SK-N-SH (cell line): ENCODE data around the gene DSCAM. TPM values are rescaled to one million over a fixed set of nuclear protein-coding genes. Genes with fewer than 3 reads are reported as not detected.

Source experiments
- CTCF ChIA-PET: fragments of 300-600, 350-600 bp; formaldehyde crosslinking; extraction: SDS; loops from one replicate; lab custom pipeline; 2021; lab: Yijun Ruan, JAX
- POLR2A ChIA-PET: fragments of 350-600 bp; sonication (Branson Sonifier 250); formaldehyde crosslinking; extraction: SDS; loops from one replicate; lab custom pipeline; 2020; ENCODE audit warnings: antibody characterized with exemption, inconsistent platforms; lab: Yijun Ruan, JAX
- DNase-seq: peaks from one replicate; pipeline ENCODE4 v3.0.0; 2012
- H2AFZ ChIP-seq: fragments of 200-600 bp; sonication (generic); 2 replicates; pipeline ENCODE4 v1.8.1; 2016; ENCODE audit warnings: antibody characterized with exemption, mild to moderate bottlenecking, low read depth
- H3F3A ChIP-seq: fragments of 200-600 bp; sonication (generic); replicated peaks from 2 replicates; pipeline ENCODE3; 2016; ENCODE audit warnings: antibody characterized with exemption, mild to moderate bottlenecking; ENCODE audit not compliant: insufficient read depth
- H3K27ac ChIP-seq, 2 experiments: fragments of 200-500 bp in 1 of 2; fragments of 200-600 bp in 1 of 2; sonication (Bioruptor generic) in 1 of 2; sonication (generic), shearing (Covaris generic) in 1 of 2; 2 replicates each; pipeline versions ENCODE4 v1.5.1 to v1.6.1; 2014 to 2016; ENCODE audit warnings: low read depth in 2 of 2, inconsistent platforms in 1 of 2, low read length in 1 of 2, mild to moderate bottlenecking in 1 of 2, mixed read lengths in 1 of 2
- H3K27me3 ChIP-seq: fragments of 200-600 bp; sonication (generic), shearing (Covaris generic); 2 replicates; pipeline ENCODE4 v1.6.1; 2016; ENCODE audit warnings: mixed run types; ENCODE audit not compliant: insufficient read depth
- H3K36me3 ChIP-seq, 2 experiments: fragments of 200-500 bp in 1 of 2; fragments of 200-600 bp in 1 of 2; sonication (Bioruptor generic) in 1 of 2; sonication (generic) in 1 of 2; replicated peaks in 1 of 2; 2 replicates each; pipeline versions ENCODE3 to v1.5.1; 2014 to 2016; ENCODE audit warnings: low read length in 1 of 2, mild to moderate bottlenecking in 1 of 2; ENCODE audit not compliant: insufficient read depth in 2 of 2, control insufficient read depth in 1 of 2
- H3K4me1 ChIP-seq, 2 experiments: fragments of 200-500 bp in 1 of 2; fragments of 200-600 bp in 1 of 2; sonication (Bioruptor generic) in 1 of 2; sonication (generic), shearing (Covaris generic) in 1 of 2; 2 replicates each; pipeline versions ENCODE4 v1.5.1 to v1.6.1; 2014 to 2016; ENCODE audit warnings: low read depth in 1 of 2, low read length in 1 of 2, mixed run types in 1 of 2; ENCODE audit not compliant: insufficient read depth in 2 of 2, control insufficient read depth in 1 of 2
- H3K4me2 ChIP-seq: fragments of 200-600 bp; sonication (generic), shearing (Covaris generic); 2 replicates; pipeline ENCODE4 v1.6.1; 2017; ENCODE audit warnings: mixed run types
- H3K4me3 ChIP-seq, 2 experiments: fragments of 200-500 bp in 1 of 2; fragments of 200-600 bp in 1 of 2; sonication (Bioruptor generic) in 1 of 2; sonication (generic), shearing (Covaris generic) in 1 of 2; 2 replicates each; pipeline versions ENCODE4 v1.5.1 to v1.8.1; 2014 to 2016; ENCODE audit warnings: low read depth in 2 of 2, inconsistent platforms in 1 of 2, low read length in 1 of 2, mild to moderate bottlenecking in 1 of 2, mixed read lengths in 1 of 2, moderate library complexity in 1 of 2
- H3K79me2 ChIP-seq: fragments of 200-600 bp; sonication (generic); 2 replicates; pipeline ENCODE4 v1.8.1; 2017; ENCODE audit warnings: mild to moderate bottlenecking; ENCODE audit not compliant: insufficient read depth
- H3K9ac ChIP-seq: fragments of 200-600 bp; sonication (generic); 2 replicates; pipeline ENCODE4 v1.6.1; 2017; ENCODE audit warnings: mixed run types
- H3K9me2 ChIP-seq: fragments of 200-600 bp; sonication (generic); 2 replicates; pipeline ENCODE4 v1.6.1; 2017; ENCODE audit warnings: mixed run types
- H3K9me3 ChIP-seq: fragments of 200-600 bp; sonication (generic); 2 replicates; pipeline ENCODE4 v1.6.1; 2017; ENCODE audit warnings: mixed run types, mild to moderate bottlenecking, moderate library complexity
- H4K20me1 ChIP-seq: fragments of 200-600 bp; sonication (generic); 2 replicates; pipeline ENCODE4 v1.6.1; 2017; ENCODE audit warnings: mild to moderate bottlenecking, mixed run types; ENCODE audit not compliant: insufficient read depth
- CHD2 ChIP-seq: fragments of 150-350 bp; IDR thresholded peaks from 2 replicates; pipeline ENCODE4 v1.6.1; 2018; ENCODE audit warnings: low read length; ENCODE audit not compliant: partially characterized antibody
- ELF1 ChIP-seq: IDR thresholded peaks from 2 replicates; pipeline ENCODE4 v1.4.0; 2012
- EZH2phosphoT487 ChIP-seq: fragments of 200-600 bp; sonication (generic); IDR thresholded peaks from 2 replicates; pipeline ENCODE4 v1.6.1; 2017; ENCODE audit warnings: low read depth, mixed run types, mild to moderate bottlenecking, antibody characterized with exemption, moderate library complexity, borderline replicate concordance
- FOSL2 ChIP-seq: IDR thresholded peaks from 2 replicates; pipeline ENCODE4 v1.4.0; 2012; ENCODE audit warnings: low read depth, mild to moderate bottlenecking, moderate library complexity, borderline replicate concordance
- FOXJ3 ChIP-seq: sonication (generic); formaldehyde crosslinking; IDR thresholded peaks from 2 replicates; pipeline ENCODE4 v1.5.1; 2020; ENCODE audit warnings: mild to moderate bottlenecking, missing genetic modification reagents
- NFIC ChIP-seq: IDR thresholded peaks from 2 replicates; pipeline ENCODE4 v1.4.0; 2012; ENCODE audit warnings: borderline replicate concordance
- NRF1 ChIP-seq: IDR thresholded peaks from 2 replicates; pipeline ENCODE4 v1.6.1; 2012; ENCODE audit warnings: low read depth, mild to moderate bottlenecking, low read length
- POLR2AphosphoS5 ChIP-seq: IDR thresholded peaks from 2 replicates; pipeline ENCODE4 v1.6.1; 2012; ENCODE audit warnings: low read depth, low read length
- RAD21 ChIP-seq: IDR thresholded peaks from 2 replicates; pipeline ENCODE4 v1.6.1; 2012; ENCODE audit warnings: mild to moderate bottlenecking, low read length
- RXRA ChIP-seq: IDR thresholded peaks from 2 replicates; pipeline ENCODE4 v1.4.0; 2012; ENCODE audit warnings: low read depth, mild to moderate bottlenecking, borderline replicate concordance
- SIN3A ChIP-seq: IDR thresholded peaks from 2 replicates; pipeline ENCODE4 v1.6.1; 2012; ENCODE audit warnings: low read depth, mild to moderate bottlenecking, low read length, moderate library complexity, borderline replicate concordance
- SMC3 ChIP-seq: IDR thresholded peaks from 2 replicates; pipeline ENCODE4 v1.6.1; 2012; ENCODE audit warnings: low read depth, low read length, improper control_type of control experiment
- TAF1 ChIP-seq: IDR thresholded peaks from 2 replicates; pipeline ENCODE4 v1.6.1; 2012; ENCODE audit warnings: low read depth, mild to moderate bottlenecking, low read length, moderate library complexity, borderline replicate concordance
- TCF12 ChIP-seq: IDR thresholded peaks from 2 replicates; pipeline ENCODE4 v1.4.0; 2012
- YY1 ChIP-seq: IDR thresholded peaks from 2 replicates; pipeline ENCODE4 v1.4.0; 2012; ENCODE audit warnings: low read depth, mild to moderate bottlenecking
- WGBS: methylation state at CpG from one replicate; pipeline ENCODE4 v1.1.6; 2017; ENCODE audit warnings: low lambda C conversion rate; 5-methylcytosine and 5-hydroxymethylcytosine counted together
- polyA plus RNA-seq, 3 experiments: library from polyadenylated mRNA; depleted of rRNA; stranded (reverse); fragments of >200 nt; gene quantifications; 2 replicates each; pipeline ENCODE4 v1.2.3, GENCODE V29; 2012
- TF ChIP-seq, protein P1 (sequence below): IDR thresholded peaks from 2 replicates; pipeline ENCODE4 v1.4.0; 2012; ENCODE audit warnings: low read depth, borderline replicate concordance
- TF ChIP-seq, protein P2 (sequence below): IDR thresholded peaks from 2 replicates; pipeline ENCODE4 v1.4.0; 2012; ENCODE audit warnings: low read depth, borderline replicate concordance
- TF ChIP-seq, protein P3 (sequence below): fragments of 150-350 bp; IDR thresholded peaks from 2 replicates; pipeline ENCODE4 v1.6.1; 2017; ENCODE audit warnings: antibody characterized with exemption, low read length, low read depth, borderline replicate concordance
- TF ChIP-seq, protein P4 (sequence below): fragments of 150-350 bp; IDR thresholded peaks from 2 replicates; pipeline ENCODE4 v1.6.1; 2016; ENCODE audit warnings: mild to moderate bottlenecking, low read depth, low read length
- TF ChIP-seq, protein P5 (sequence below): IDR thresholded peaks from 2 replicates; pipeline ENCODE4 v1.6.1; 2012; ENCODE audit warnings: mild to moderate bottlenecking, low read depth, low read length, moderate library complexity

DSCAM gene
- polyA plus RNA-seq, 1 of the 3 experiments (the other 2 are of a cell fraction), result not detected

DNA sequence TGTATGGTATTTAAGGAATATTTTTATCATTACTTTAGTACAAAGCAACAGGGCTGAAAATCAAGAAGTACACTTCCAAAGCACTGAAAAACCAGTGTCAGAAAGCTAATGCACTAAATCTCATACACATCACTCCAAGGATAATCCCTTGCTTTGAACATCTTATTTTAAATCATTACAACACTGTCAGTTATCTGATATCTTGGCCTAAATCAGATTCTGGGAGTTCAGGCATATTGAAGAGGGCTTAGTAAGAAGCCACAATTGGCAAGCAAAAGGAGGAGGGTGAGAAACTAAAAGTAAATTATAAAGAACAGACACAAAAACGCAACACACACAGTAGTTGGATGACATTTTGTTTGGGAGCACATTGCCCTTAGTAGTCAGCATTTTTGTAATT is 531.3 kb downstream of the DSCAM start:
- Histone ChIP-seq H3K9me2 (no peaks in the 10 kb centered on the region), H3K79me2 (no peaks in the 10 kb centered on the region), H2AFZ (no peak overlapping the region), H3F3A (no peaks in the 10 kb centered on the region), H4K20me1 (no peaks in the 10 kb centered on the region), H3K9ac (no peak overlapping the region), H3K4me1 (no peaks in the 10 kb centered on the region), H3K27ac (no peak overlapping the region), H3K36me3 (no peaks in the 10 kb centered on the region), H3K4me3 (no peak overlapping the region), H3K9me3 (no peaks in the 10 kb centered on the region), H3K4me2 (no peak overlapping the region), H3K27me3 (no peaks in the 10 kb centered on the region)
- 11% methylated on average over 1 of the region's 1 CpG for WGBS
- ChIA-PET CTCF (interaction anchor here (2.7 kb wide), 1 partner anchor 70 kb away, joined by 11 read pairs; no protein-coding TSS in a partner anchor), POLR2A (no interaction called here)
- no peak for DNase-seq
- no peak for TF ChIP-seq FOXJ3 (CRISPR knock-in tag)
- TF ChIP-seq TCF12, result no peak
- no peak for TF ChIP-seq EZH2phosphoT487
- no peak for TF ChIP-seq NRF1
- no peak for TF ChIP-seq FOSL2
- TF ChIP-seq, protein P1, sequence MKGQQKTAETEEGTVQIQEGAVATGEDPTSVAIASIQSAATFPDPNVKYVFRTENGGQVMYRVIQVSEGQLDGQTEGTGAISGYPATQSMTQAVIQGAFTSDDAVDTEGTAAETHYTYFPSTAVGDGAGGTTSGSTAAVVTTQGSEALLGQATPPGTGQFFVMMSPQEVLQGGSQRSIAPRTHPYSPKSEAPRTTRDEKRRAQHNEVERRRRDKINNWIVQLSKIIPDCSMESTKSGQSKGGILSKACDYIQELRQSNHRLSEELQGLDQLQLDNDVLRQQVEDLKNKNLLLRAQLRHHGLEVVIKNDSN, result no peak
- TF ChIP-seq YY1, result no peak
- no peak for TF ChIP-seq CHD2
- TF ChIP-seq RXRA, result no peak
- TF ChIP-seq, protein P2, sequence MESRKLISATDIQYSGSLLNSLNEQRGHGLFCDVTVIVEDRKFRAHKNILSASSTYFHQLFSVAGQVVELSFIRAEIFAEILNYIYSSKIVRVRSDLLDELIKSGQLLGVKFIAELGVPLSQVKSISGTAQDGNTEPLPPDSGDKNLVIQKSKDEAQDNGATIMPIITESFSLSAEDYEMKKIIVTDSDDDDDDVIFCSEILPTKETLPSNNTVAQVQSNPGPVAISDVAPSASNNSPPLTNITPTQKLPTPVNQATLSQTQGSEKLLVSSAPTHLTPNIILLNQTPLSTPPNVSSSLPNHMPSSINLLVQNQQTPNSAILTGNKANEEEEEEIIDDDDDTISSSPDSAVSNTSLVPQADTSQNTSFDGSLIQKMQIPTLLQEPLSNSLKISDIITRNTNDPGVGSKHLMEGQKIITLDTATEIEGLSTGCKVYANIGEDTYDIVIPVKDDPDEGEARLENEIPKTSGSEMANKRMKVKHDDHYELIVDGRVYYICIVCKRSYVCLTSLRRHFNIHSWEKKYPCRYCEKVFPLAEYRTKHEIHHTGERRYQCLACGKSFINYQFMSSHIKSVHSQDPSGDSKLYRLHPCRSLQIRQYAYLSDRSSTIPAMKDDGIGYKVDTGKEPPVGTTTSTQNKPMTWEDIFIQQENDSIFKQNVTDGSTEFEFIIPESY, result no peak
- no peak for TF ChIP-seq POLR2AphosphoS5
- TF ChIP-seq, protein P3, sequence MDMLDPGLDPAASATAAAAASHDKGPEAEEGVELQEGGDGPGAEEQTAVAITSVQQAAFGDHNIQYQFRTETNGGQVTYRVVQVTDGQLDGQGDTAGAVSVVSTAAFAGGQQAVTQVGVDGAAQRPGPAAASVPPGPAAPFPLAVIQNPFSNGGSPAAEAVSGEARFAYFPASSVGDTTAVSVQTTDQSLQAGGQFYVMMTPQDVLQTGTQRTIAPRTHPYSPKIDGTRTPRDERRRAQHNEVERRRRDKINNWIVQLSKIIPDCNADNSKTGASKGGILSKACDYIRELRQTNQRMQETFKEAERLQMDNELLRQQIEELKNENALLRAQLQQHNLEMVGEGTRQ, result no peak
- no peak for TF ChIP-seq RAD21
- no peak for TF ChIP-seq NFIC

DNA sequence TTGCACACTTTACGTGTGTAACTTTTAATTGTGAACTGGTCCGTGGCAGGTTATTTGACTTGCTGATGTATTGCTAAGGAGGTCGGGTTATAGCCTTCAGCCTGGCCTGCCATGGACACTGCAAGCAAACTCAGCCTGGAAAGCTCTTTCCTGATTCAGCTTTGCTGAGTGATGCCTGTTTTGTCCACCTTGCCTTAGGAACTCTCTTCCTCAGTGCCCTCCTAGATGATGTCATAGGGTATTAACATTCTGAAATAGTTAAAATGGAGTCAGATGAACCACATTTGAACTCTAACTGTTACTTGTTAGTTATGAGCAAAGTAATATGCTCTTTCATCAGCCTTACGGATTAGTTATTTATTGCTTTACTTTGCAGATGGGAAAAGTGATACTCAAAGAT is 533.7 kb downstream of the DSCAM start:
- 25% methylated on average over 4 of the region's 4 CpGs for WGBS
- TF ChIP-seq, protein P4, sequence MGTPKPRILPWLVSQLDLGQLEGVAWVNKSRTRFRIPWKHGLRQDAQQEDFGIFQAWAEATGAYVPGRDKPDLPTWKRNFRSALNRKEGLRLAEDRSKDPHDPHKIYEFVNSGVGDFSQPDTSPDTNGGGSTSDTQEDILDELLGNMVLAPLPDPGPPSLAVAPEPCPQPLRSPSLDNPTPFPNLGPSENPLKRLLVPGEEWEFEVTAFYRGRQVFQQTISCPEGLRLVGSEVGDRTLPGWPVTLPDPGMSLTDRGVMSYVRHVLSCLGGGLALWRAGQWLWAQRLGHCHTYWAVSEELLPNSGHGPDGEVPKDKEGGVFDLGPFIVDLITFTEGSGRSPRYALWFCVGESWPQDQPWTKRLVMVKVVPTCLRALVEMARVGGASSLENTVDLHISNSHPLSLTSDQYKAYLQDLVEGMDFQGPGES, result no peak
- TF ChIP-seq SIN3A (no peak), SMC3 (no peak), TAF1 (no peak), ELF1 (no peak)
- TF ChIP-seq, protein P5, sequence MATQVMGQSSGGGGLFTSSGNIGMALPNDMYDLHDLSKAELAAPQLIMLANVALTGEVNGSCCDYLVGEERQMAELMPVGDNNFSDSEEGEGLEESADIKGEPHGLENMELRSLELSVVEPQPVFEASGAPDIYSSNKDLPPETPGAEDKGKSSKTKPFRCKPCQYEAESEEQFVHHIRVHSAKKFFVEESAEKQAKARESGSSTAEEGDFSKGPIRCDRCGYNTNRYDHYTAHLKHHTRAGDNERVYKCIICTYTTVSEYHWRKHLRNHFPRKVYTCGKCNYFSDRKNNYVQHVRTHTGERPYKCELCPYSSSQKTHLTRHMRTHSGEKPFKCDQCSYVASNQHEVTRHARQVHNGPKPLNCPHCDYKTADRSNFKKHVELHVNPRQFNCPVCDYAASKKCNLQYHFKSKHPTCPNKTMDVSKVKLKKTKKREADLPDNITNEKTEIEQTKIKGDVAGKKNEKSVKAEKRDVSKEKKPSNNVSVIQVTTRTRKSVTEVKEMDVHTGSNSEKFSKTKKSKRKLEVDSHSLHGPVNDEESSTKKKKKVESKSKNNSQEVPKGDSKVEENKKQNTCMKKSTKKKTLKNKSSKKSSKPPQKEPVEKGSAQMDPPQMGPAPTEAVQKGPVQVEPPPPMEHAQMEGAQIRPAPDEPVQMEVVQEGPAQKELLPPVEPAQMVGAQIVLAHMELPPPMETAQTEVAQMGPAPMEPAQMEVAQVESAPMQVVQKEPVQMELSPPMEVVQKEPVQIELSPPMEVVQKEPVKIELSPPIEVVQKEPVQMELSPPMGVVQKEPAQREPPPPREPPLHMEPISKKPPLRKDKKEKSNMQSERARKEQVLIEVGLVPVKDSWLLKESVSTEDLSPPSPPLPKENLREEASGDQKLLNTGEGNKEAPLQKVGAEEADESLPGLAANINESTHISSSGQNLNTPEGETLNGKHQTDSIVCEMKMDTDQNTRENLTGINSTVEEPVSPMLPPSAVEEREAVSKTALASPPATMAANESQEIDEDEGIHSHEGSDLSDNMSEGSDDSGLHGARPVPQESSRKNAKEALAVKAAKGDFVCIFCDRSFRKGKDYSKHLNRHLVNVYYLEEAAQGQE, result no peak

More for the DNA sequence above, 533.7 kb downstream of the DSCAM start:
- no peaks in the 10 kb centered on the region for H4K20me1 ChIP-seq
- H3K79me2 ChIP-seq, result no peaks in the 10 kb centered on the region
- no peak overlapping the region for H3K9ac ChIP-seq
- POLR2A ChIA-PET, result interaction anchor here (0.6 kb wide), 1 partner anchor 12 kb away, joined by 3 read pairs; no protein-coding TSS in a partner anchor
- no peaks in the 10 kb centered on the region for H3K36me3 ChIP-seq
- CTCF ChIA-PET, result interaction anchor here (0.6 to 0.7 kb wide), 2 partner anchors 14 to 446 kb away, joined by 3 read pairs; no protein-coding TSS in a partner anchor
- no peaks in the 10 kb centered on the region for H3K27me3 ChIP-seq
- H3K27ac ChIP-seq, result no peak overlapping the region
- DNase-seq, result no peak
- H3K9me3 ChIP-seq, result no peaks in the 10 kb centered on the region
- no peaks in the 10 kb centered on the region for H3K9me2 ChIP-seq
- no peak overlapping the region for H3K4me3 ChIP-seq
- H2AFZ ChIP-seq, result no peak overlapping the region
- H3K4me1 ChIP-seq, result no peaks in the 10 kb centered on the region; a peak in 1 of 4 replicates
- no peaks in the 10 kb centered on the region for H3F3A ChIP-seq
- no peak overlapping the region for H3K4me2 ChIP-seq
